Sigmoid colon (tissue), 4 donors: ENCODE measurements around the gene TRNT1.

Source experiments
- CTCF ChIP-seq, 4 experiments: fragments of 450-650 bp in 3 of 4; fragments of 200-600 bp in 1 of 4; IDR thresholded peaks; one replicate each; pipeline ENCODE4 v1.5.1; 2016 to 2019; ENCODE audit warnings: antibody characterized with exemption in 4 of 4, mild to moderate bottlenecking in 3 of 4, moderate library complexity in 2 of 4
- EP300 ChIP-seq, 4 donors: sonication (generic); formaldehyde crosslinking; IDR thresholded peaks; one replicate each; pipeline ENCODE4 v1.6.1; 2017; ENCODE audit warnings: antibody characterized with exemption in 4 of 4
- POLR2A ChIP-seq, 2 donors: fragments of 450-650 bp; IDR thresholded peaks; one replicate each; pipeline ENCODE4 v1.6.1; 2016; ENCODE audit warnings: antibody characterized with exemption in 2 of 2, mild to moderate bottlenecking in 2 of 2, moderate library complexity in 2 of 2

GRCh38 chr3:3107858-3108257 is 18.9 kb upstream of the TRNT1 start:
- TF ChIP-seq EP300 (IDR thresholded peaks at IDR 0.05): no peak
- no peak for TF ChIP-seq CTCF (IDR thresholded peaks at IDR 0.05)
- TF ChIP-seq POLR2A (IDR thresholded peaks at IDR 0.05): no peak
